Pancreas (tissue), 10 donors: Measurements from ENCODE around the gene CCNI2. TPM values are rescaled to one million over a fixed set of nuclear protein-coding genes. Genes with fewer than 3 reads are reported as not detected.
"Not testable (repeated sequence)": the region's sequence is repeated elsewhere in the genome, so short reads cannot be mapped to it uniquely, and the experiment has no call there.

Experiments
- ATAC-seq, 4 donors: fragments of 200-7000 bp; cut with Tn5 transposase; one replicate each; pipeline versions ENCODE4 v1.8.0 to v1.9.1; 2020; ENCODE audit warnings: mild to moderate bottlenecking in 4 of 4, moderate library complexity in 4 of 4
- DNase-seq, 6 donors: peaks; one replicate each; pipeline ENCODE4 v3.0.0-alpha.2; 2020
- FAIRE-seq: peaks from 2 replicates; lab custom pipeline; 2012; peaks lifted over from hg19 to GRCh38; lab: Jason Lieb, UNC
- H3K27ac ChIP-seq, 4 donors: fragments of 200-600 bp; sonication (generic); 1 replicate in 3 of 4; 2 replicates in 1 of 4; pipeline versions ENCODE4 v1.5.0 to v1.8.0; 2020
- H3K27me3 ChIP-seq, 4 donors: fragments of 200-600 bp; one replicate each; pipeline ENCODE4 v1.8.0; 2021
- H3K36me3 ChIP-seq, 3 donors: fragments of 200-600 bp; sonication (generic) in 1 of 3; one replicate each; pipeline versions ENCODE4 v1.5.0 to v1.8.0; 2020 to 2021
- H3K4me1 ChIP-seq, 3 donors: fragments of 200-600 bp; one replicate each; pipeline ENCODE4 v1.8.0; 2021
- H3K4me3 ChIP-seq, 4 donors: fragments of 200-600 bp; sonication (generic) in 2 of 4; one replicate each; pipeline versions ENCODE4 v1.5.0 to v1.8.0; 2020 to 2021
- H3K9me3 ChIP-seq, 4 donors: fragments of 200-600 bp; one replicate each; pipeline ENCODE4 v1.8.0; 2021
- WGBS, 2 donors: extraction: QIAGEN DNeasy Blood & Tissue Kit; methylation state at CpG; one replicate each; pipeline ENCODE4 v1.1.7; 2013; 5-methylcytosine and 5-hydroxymethylcytosine counted together
- intact Hi-C, 3 donors: fragments of 100-400 bp; cut with DNase I; formaldehyde crosslinking; loops; one replicate each; pipeline versions ENCODE4 v1.11.1 to v1.14.2; 2022
- polyA plus RNA-seq, 2 donors: library from polyadenylated mRNA; stranded (reverse); fragments of 200-250 nt; gene quantifications; one replicate each; pipeline ENCODE4 v1.2.3, GENCODE V29; 2013
- total RNA-seq, 6 donors: library from RNA; stranded (reverse); fragmentation: NEBNext Ultra II Directional in 4 of 6; extraction: Animal tissue kit (Norgen Biotek cat#: 25700) in 4 of 6; gene quantifications; one replicate each; pipeline versions ENCODE4 v1.2.1 to v1.2.4, GENCODE V29; 2021 to 2023
- TF ChIP-seq, protein P1 (sequence below), 4 donors: fragments of 200-600 bp; sonication (generic) in 3 of 4; IDR thresholded peaks; one replicate each; pipeline versions ENCODE4 v1.5.0 to v1.8.0; 2021; ENCODE audit warnings: antibody characterized with exemption in 4 of 4
- donor health status: healthy with polysubstance abuse.
- donor health status: DM: no; HTN: no; CAD: no; lungs with moderate emphysema.
- donor health status: DM: no; HTN: no; CAD: no.
- donor health status: control.
- donor health status: control.
- donor health status: Bipolar disorder and iron deficiency.
- donor health status: DM: yes; HTN: yes; CAD: no.
- donor health status: DM: no; HTN: no; CAD: no.
- donor health status: DM: no; HTN: no; CAD: no.
- donor health status: DM: yes; HTN: yes; CAD: no.

Gene CCNI2
- total and polyA plus RNA-seq, 8 donors: 0.69 to 4.4 (median 1.3) TPM

DNA sequence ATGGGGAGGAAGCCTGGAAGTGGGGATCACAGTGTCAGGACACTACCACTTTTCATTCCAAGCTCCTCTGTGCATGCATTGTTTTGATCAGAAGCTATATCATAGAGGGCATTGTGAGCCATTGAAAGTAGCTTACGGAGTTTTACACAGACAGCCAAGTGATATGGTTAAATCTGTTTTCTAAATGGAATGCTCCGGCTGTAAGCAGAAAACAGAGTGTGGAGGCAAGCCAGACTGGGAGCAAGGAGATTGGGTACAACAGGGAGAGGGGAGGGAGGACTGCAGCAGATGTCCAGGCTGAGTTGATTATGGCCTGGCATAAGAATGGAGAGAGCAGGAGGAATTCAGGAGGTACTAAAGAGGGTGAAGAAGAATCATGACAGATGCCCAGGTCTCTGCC, 50.4 kb downstream of the CCNI2 start:
- no peak overlapping the region for H3K27ac ChIP-seq
- no peak for ATAC-seq
- TF ChIP-seq, protein P1, sequence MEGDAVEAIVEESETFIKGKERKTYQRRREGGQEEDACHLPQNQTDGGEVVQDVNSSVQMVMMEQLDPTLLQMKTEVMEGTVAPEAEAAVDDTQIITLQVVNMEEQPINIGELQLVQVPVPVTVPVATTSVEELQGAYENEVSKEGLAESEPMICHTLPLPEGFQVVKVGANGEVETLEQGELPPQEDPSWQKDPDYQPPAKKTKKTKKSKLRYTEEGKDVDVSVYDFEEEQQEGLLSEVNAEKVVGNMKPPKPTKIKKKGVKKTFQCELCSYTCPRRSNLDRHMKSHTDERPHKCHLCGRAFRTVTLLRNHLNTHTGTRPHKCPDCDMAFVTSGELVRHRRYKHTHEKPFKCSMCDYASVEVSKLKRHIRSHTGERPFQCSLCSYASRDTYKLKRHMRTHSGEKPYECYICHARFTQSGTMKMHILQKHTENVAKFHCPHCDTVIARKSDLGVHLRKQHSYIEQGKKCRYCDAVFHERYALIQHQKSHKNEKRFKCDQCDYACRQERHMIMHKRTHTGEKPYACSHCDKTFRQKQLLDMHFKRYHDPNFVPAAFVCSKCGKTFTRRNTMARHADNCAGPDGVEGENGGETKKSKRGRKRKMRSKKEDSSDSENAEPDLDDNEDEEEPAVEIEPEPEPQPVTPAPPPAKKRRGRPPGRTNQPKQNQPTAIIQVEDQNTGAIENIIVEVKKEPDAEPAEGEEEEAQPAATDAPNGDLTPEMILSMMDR (IDR thresholded peaks at IDR 0.05): no peak
- no peaks in the 10 kb centered on the region for H3K4me1 ChIP-seq
- intact Hi-C loops: no loop called here
- FAIRE-seq: no peak
- no peak overlapping the region for H3K4me3 ChIP-seq
- no peaks in the 10 kb centered on the region for H3K9me3 ChIP-seq
- no peaks in the 10 kb centered on the region for H3K27me3 ChIP-seq
- H3K36me3 ChIP-seq: no peaks in the 10 kb centered on the region
- WGBS, 2 donors: 77 to 88% methylated on average over 2 of the region's 2 CpGs
- no peak for DNase-seq

- Histone ChIP-seq H3K27me3 (no peaks in the 10 kb centered on the region), H3K4me1 (no peaks in the 10 kb centered on the region), H3K9me3 (no peaks in the 10 kb centered on the region), H3K4me3 (no peak overlapping the region), H3K36me3 (no peaks in the 10 kb centered on the region), H3K27ac (no peak overlapping the region)
- DNase-seq: no peak
- TF ChIP-seq, protein P1 (IDR thresholded peaks at IDR 0.05): no peak
- intact Hi-C loops: no loop called here
- WGBS, 2 donors: 80 to 94% methylated on average over 2 of the region's 2 CpGs
- no peak for FAIRE-seq
- ATAC-seq: no peak
Measured at GRCh38 chr5:132799392-132799791, 52.2 kb downstream of the CCNI2 start.

DNA sequence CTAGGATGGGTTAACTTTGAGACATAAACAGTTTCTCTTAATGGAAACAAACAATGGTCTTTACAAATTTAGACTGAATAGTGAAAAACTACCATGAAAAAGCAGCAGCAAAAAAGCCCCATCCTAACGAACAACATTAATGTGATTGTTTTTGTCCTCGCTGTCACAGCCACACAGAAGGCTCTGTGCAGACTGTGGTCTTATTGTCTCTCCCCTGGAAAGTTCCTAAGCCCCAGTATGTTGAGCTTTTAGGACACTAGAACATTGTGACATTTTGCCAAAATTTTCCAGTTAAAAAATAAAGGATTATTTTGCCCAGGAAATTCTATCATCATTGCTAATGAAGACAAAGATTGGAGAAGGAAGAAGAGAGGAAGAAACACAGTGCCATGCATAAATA, 53.3 kb downstream of the CCNI2 start:
- Histone ChIP-seq H3K27ac (no peak overlapping the region), H3K4me3 (no peak overlapping the region), H3K36me3 (no peaks in the 10 kb centered on the region), H3K27me3 (no peaks in the 10 kb centered on the region), H3K9me3 (no peaks in the 10 kb centered on the region), H3K4me1 (no peaks in the 10 kb centered on the region)
- 68 to 69% methylated on average over 2 of the region's 2 CpGs for WGBS, 2 donors
- ATAC-seq (no peak), FAIRE-seq (no peak), DNase-seq (no peak)
- intact Hi-C loops: no loop called here
- TF ChIP-seq, protein P1 (IDR thresholded peaks at IDR 0.05): no peak

GRCh38 chr5:132802044-132802684, 54.9 kb downstream of the CCNI2 start:
- intact Hi-C loops: no loop called here
- H3K36me3 ChIP-seq: no peaks in the 10 kb centered on the region
- H3K27me3 ChIP-seq: no peaks in the 10 kb centered on the region
- ATAC-seq (no peak), FAIRE-seq (no peak), DNase-seq (no peak)
- H3K4me1 ChIP-seq: peaks cover 0 to 3% (median 0%) of the 10 kb centered on the region in 3 donors
- H3K27ac ChIP-seq: no peak overlapping the region
- H3K9me3 ChIP-seq: no peaks in the 10 kb centered on the region
- TF ChIP-seq, protein P1 (IDR thresholded peaks at IDR 0.05): no peak
- WGBS, 2 donors: 81 to 87% methylated on average over 5 of the region's 5 CpGs
- no peak overlapping the region for H3K4me3 ChIP-seq

DNA sequence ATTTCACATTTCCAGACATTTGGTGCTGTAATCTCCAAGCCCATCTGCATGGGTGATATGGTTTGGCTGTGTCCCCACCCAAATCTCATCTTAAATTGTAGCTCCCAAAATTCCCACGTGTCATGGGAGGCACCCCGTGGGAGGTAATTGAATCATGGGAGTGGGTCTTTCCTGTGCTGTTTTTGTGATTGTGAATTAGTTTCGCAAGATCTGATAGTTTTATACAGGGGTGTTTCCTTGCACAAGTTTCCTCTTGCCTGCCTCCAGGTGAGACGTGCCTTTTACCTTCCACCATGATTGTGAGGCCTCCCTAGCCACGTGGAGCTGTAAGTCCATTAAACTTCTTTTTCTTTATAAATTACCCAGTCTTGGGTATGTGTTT, 55.5 kb downstream of the CCNI2 start:
- H3K27me3 ChIP-seq, H3K27ac ChIP-seq, H3K36me3 ChIP-seq, H3K9me3 ChIP-seq, H3K4me3 ChIP-seq, H3K4me1 ChIP-seq, intact Hi-C loops, DNase-seq, FAIRE-seq, ATAC-seq: not testable (repeated sequence)
- WGBS, 2 donors: 84 to 85% methylated on average over 5 of the region's 5 CpGs

Other genes starting within 250 kb of the CCNI2 start
- not detected for gene IL5, start 203.9 kb upstream of the CCNI2 start, total RNA-seq
- not detected for gene IL5, start 203.9 kb upstream of the CCNI2 start, polyA plus RNA-seq
- 10 to 100 TPM; 11.3 to 21.1 (median 17.1) TPM for gene RAD50, start 190.4 kb upstream of the CCNI2 start, total RNA-seq
- 1 to 10 TPM; 5.9 to 7.8 TPM for gene RAD50, start 190.4 kb upstream of the CCNI2 start, polyA plus RNA-seq
- gene IL13, start 89.3 kb upstream of the CCNI2 start, total RNA-seq: not detected
- under 1 TPM in 1 of 2 donors, not detected in 1; 0.07 TPM for gene IL13, start 89.3 kb upstream of the CCNI2 start, polyA plus RNA-seq
- gene IL4, start 73.4 kb upstream of the CCNI2 start, total RNA-seq: not detected
- not detected for gene IL4, start 73.4 kb upstream of the CCNI2 start, polyA plus RNA-seq
- gene KIF3A, start 9.9 kb upstream of the CCNI2 start, total RNA-seq: 1 to 10 TPM; 2.4 to 6.3 (median 4.1) TPM
- 1 to 10 TPM; 2.4 to 5.0 TPM for gene KIF3A, start 9.9 kb upstream of the CCNI2 start, polyA plus RNA-seq
- gene SEPTIN8, start 29.8 kb downstream of the CCNI2 start, total RNA-seq: 10 to 100 TPM; 13.1 to 32.8 (median 17.1) TPM
- 10 to 100 TPM; 17.9 to 18.6 TPM for gene SEPTIN8, start 29.8 kb downstream of the CCNI2 start, polyA plus RNA-seq
- gene SOWAHA, start 65.9 kb downstream of the CCNI2 start, total RNA-seq: 1 to 10 TPM; 1.5 to 2.8 (median 1.9) TPM
- 1 to 10 TPM; 1.4 to 5.0 TPM for gene SOWAHA, start 65.9 kb downstream of the CCNI2 start, polyA plus RNA-seq
- gene SHROOM1, start 83.2 kb downstream of the CCNI2 start, total RNA-seq: 10 to 100 TPM; 10.7 to 14.7 (median 11.6) TPM
- 10 to 100 TPM; 30.9 to 62.0 TPM for gene SHROOM1, start 83.2 kb downstream of the CCNI2 start, polyA plus RNA-seq
- gene GDF9, start 119.0 kb downstream of the CCNI2 start, total RNA-seq: under 1 TPM; 0.19 to 0.93 (median 0.31) TPM
- 1 to 10 TPM in 1 of 2 donors, under 1 TPM in 1; 0.42 to 1.1 TPM for gene GDF9, start 119.0 kb downstream of the CCNI2 start, polyA plus RNA-seq
- gene UQCRQ, start 119.2 kb downstream of the CCNI2 start, total RNA-seq: 100 to 1,000 TPM; 133 to 235 (median 189) TPM
- 100 to 1,000 TPM; 208 to 216 TPM for gene UQCRQ, start 119.2 kb downstream of the CCNI2 start, polyA plus RNA-seq
- 1 to 10 TPM in 3 of 6 donors, under 1 TPM in 3; 0.55 to 2.0 (median 1.1) TPM for gene LEAP2, start 126.2 kb downstream of the CCNI2 start, total RNA-seq
- 1 to 10 TPM; 2.3 to 3.9 TPM for gene LEAP2, start 126.2 kb downstream of the CCNI2 start, polyA plus RNA-seq
- gene AFF4, start 216.2 kb downstream of the CCNI2 start, total RNA-seq: 10 to 100 TPM; 24.8 to 40.2 (median 27.8) TPM
- 10 to 100 TPM in 1 of 2 donors, 1 to 10 TPM in 1; 6.7 to 12.5 TPM for gene AFF4, start 216.2 kb downstream of the CCNI2 start, polyA plus RNA-seq